Tibial nerve (tissue), 4 donors: Measurements from ENCODE around the gene SH3TC1. TPM values are rescaled to one million over a fixed set of nuclear protein-coding genes. Genes with fewer than 3 reads are reported as not detected.

Source experiments
- DNase-seq, 2 donors: peaks; one replicate each; pipeline ENCODE4 v3.0.0-alpha.2; 2019; ENCODE audit warnings: low spot score in 2 of 2
- H3K27ac ChIP-seq, 4 donors: fragments of 200-600 bp; sonication (generic) in 3 of 4; one replicate each; pipeline ENCODE4 v1.5.1; 2017 to 2019; ENCODE audit warnings: mild to moderate bottlenecking in 1 of 4
- H3K27me3 ChIP-seq, 2 donors: fragments of 200-600 bp; sonication (generic) in 1 of 2; one replicate each; pipeline versions ENCODE4 v1.5.1 to v1.6.0; 2017 to 2019
- H3K36me3 ChIP-seq, 3 donors: fragments of 200-600 bp; sonication (generic); one replicate each; pipeline ENCODE4 v1.5.1; 2018 to 2019
- H3K4me1 ChIP-seq, 4 donors: fragments of 200-600 bp; sonication (generic) in 3 of 4; one replicate each; pipeline ENCODE4 v1.5.1; 2017 to 2019
- H3K4me3 ChIP-seq, 4 donors: fragments of 200-600 bp; sonication (generic) in 3 of 4; one replicate each; pipeline ENCODE4 v1.5.1; 2017 to 2019; ENCODE audit warnings: mild to moderate bottlenecking in 1 of 4, moderate library complexity in 1 of 4
- H3K9me3 ChIP-seq, 4 donors: fragments of 200-600 bp; sonication (generic) in 3 of 4; one replicate each; pipeline ENCODE4 v1.5.1; 2017 to 2019
- EP300 ChIP-seq, 2 donors: sonication (generic); formaldehyde crosslinking; IDR thresholded peaks; one replicate each; pipeline ENCODE4 v1.6.1; 2017; ENCODE audit warnings: antibody characterized with exemption in 2 of 2, mild to moderate bottlenecking in 1 of 2
- POLR2A ChIP-seq, 2 donors: fragments of 450-650 bp; IDR thresholded peaks; one replicate each; pipeline ENCODE4 v1.6.1; 2017; ENCODE audit warnings: antibody characterized with exemption in 2 of 2, mild to moderate bottlenecking in 2 of 2, moderate library complexity in 2 of 2
- WGBS, 2 donors: methylation state at CpG; one replicate each; pipeline ENCODE4 v1.1.5; 2018; 5-methylcytosine and 5-hydroxymethylcytosine counted together
- total RNA-seq, 4 donors: library from RNA; depleted of rRNA; stranded (reverse); fragments of >200 nt; gene quantifications; one replicate each; pipeline ENCODE4 v1.1.0, GENCODE V29; 2016
- TF ChIP-seq, protein P1 (sequence below), 5 experiments: fragments of 200-600 bp in 3 of 5; fragments of 450-650 bp in 2 of 5; sonication (generic) in 3 of 5; IDR thresholded peaks; one replicate each; pipeline ENCODE4 v1.5.1; 2016 to 2019; ENCODE audit warnings: antibody characterized with exemption in 5 of 5, mild to moderate bottlenecking in 3 of 5, moderate library complexity in 2 of 5

SH3TC1 gene
- total RNA-seq, 4 donors from 2014 or later = 31.6 to 176 (median 69.7) TPM

DNA sequence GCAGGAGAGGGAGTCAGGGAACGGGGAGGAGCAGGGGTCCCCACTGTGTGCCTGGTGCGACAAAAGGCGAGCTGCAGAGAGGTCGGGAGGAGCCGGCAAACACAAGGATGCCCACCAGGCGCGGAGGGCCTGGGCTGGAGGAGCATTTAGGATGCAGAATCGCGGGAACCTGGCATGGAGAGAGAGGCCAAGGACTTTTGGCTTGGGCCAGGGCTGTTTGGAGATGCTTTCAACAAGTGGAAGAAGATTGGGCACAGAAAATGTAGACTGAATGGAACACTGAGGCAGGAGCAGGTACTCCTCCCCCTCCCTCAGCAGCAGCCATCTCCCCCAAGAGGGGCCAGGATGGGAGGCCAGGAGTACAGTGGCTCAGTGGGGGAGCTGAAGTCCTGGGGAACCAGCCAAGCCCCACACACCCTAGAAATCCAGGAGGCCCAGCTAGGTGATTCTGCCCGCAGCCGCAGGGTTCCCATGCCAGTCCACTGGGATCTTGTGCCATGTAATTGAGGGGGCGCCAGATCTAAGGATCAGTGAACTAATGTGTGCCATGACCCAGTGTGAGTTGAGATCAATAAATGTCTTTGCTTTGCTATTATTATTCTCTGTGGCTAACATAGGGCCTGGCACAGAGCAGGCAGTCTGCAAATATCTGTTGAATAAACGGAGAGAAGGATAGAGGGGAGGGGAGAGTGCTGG, 39.4 kb upstream of the SH3TC1 start:
- 20 to 56% methylated on average over 6 to 11 of the region's 13 CpGs for WGBS, 2 donors
- peak overlapping the region in 2 of 4 donors; percentile 72 to 87 for H3K27ac ChIP-seq

DNA sequence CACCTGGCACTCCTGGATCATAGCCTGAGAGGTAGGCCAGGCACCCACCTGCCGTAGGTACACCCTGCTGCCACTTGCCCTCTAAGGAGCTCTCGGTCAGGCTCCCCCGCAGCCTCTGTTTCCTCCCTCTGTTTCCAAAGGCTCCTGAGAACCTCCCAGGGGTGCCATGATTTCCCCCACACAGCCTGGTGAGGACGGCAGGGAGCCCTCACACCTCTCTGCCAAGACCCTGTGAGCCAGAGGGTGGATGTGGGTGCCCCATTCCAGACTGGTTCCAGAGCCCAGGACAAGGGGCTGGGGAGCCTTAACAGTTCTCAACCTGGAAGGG, 38.9 kb upstream of the SH3TC1 start:
- no peak for DNase-seq
- H3K4me3 ChIP-seq = no peak overlapping the region
- no peaks in the 10 kb centered on the region for H3K36me3 ChIP-seq
- TF ChIP-seq, protein P1, sequence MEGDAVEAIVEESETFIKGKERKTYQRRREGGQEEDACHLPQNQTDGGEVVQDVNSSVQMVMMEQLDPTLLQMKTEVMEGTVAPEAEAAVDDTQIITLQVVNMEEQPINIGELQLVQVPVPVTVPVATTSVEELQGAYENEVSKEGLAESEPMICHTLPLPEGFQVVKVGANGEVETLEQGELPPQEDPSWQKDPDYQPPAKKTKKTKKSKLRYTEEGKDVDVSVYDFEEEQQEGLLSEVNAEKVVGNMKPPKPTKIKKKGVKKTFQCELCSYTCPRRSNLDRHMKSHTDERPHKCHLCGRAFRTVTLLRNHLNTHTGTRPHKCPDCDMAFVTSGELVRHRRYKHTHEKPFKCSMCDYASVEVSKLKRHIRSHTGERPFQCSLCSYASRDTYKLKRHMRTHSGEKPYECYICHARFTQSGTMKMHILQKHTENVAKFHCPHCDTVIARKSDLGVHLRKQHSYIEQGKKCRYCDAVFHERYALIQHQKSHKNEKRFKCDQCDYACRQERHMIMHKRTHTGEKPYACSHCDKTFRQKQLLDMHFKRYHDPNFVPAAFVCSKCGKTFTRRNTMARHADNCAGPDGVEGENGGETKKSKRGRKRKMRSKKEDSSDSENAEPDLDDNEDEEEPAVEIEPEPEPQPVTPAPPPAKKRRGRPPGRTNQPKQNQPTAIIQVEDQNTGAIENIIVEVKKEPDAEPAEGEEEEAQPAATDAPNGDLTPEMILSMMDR (IDR thresholded peaks at IDR 0.05) = no peak
- TF ChIP-seq POLR2A (IDR thresholded peaks at IDR 0.05) = no peak
- WGBS, 2 donors = 81 to 89% methylated on average over 4 of the region's 4 CpGs
- H3K27ac ChIP-seq = no peak overlapping the region
- H3K4me1 ChIP-seq = peaks cover 0 to 38% (median 22%) of the 10 kb centered on the region in 4 donors
- no peaks in the 10 kb centered on the region for H3K9me3 ChIP-seq
- H3K27me3 ChIP-seq = peaks cover 0 to 16% of the 10 kb centered on the region in 2 donors

More for the DNA sequence above, 39.4 kb upstream of the SH3TC1 start:
- Histone ChIP-seq H3K4me3 (peak overlapping the region; percentile 65 to 98 (median 94)), H3K36me3 (no peaks in the 10 kb centered on the region), H3K4me1 (peaks cover 0 to 38% (median 22%) of the 10 kb centered on the region in 4 donors), H3K9me3 (no peaks in the 10 kb centered on the region), H3K27me3 (peaks cover 0 to 16% of the 10 kb centered on the region in 2 donors)
- TF ChIP-seq, protein P1 (IDR thresholded peaks at IDR 0.05) = no peak
- no peak for TF ChIP-seq POLR2A (IDR thresholded peaks at IDR 0.05)
- TF ChIP-seq EP300 (IDR thresholded peaks at IDR 0.05) = no peak
- DNase-seq = no peak

DNA sequence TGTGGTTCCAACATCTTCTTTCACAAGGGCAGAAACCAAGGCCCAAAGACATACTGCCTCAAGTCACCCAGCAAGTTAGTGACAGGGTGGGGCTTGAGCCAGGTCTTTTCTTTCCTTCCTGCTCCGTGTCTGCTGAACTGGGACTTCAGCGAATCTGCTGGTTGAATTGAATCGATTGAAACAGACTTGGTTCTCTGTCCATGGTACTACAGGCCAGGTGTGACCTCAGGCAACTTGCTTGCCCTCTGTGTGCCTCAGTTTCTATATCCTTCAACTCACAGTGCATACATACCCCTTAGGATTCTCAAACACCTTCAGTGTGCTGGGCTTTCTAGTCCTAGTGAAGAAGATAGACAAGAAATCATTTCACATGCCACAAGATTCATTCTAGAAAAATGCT, 38.5 kb upstream of the SH3TC1 start:
- TF ChIP-seq EP300 (IDR thresholded peaks at IDR 0.05) = no peak
- no peak for TF ChIP-seq POLR2A (IDR thresholded peaks at IDR 0.05)
- TF ChIP-seq, protein P1 (IDR thresholded peaks at IDR 0.05) = no peak
- H3K27me3 ChIP-seq = peaks cover 0 to 16% of the 10 kb centered on the region in 2 donors
- whole genome bisulfite sequencing, 2 donors = 47 to 69% methylated on average over 3 of the region's 3 CpGs
- H3K4me3 ChIP-seq = no peak overlapping the region
- no peaks in the 10 kb centered on the region for H3K9me3 ChIP-seq
- H3K36me3 ChIP-seq = no peaks in the 10 kb centered on the region
- H3K27ac ChIP-seq = no peak overlapping the region
- peaks cover 0 to 38% (median 22%) of the 10 kb centered on the region in 4 donors for H3K4me1 ChIP-seq
- DNase-seq = no peak

DNA sequence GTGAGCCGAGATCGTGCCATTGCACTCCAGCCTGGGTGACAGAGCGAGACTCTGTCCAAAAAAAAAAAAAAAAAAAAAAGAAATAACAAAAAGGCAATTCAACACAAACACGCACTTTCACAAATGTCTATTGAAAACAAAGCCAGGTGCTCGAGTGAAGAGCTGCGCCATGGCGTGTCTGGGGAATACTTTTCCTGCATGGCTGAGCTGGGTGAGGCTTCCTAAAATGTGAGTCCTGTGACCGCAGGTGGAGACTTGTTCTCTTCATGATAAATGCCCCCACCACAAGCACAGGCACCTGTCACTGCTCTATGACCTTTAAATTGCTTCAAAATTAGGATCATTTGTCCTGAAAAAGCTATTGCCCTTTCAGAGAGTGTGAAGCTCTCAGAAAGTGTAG, 36.5 kb upstream of the SH3TC1 start:
- H3K27me3 ChIP-seq = peaks cover 0 to 8% of the 10 kb centered on the region in 2 donors
- no peaks in the 10 kb centered on the region for H3K9me3 ChIP-seq
- DNase-seq = no peak
- no peak for TF ChIP-seq EP300 (IDR thresholded peaks at IDR 0.05)
- TF ChIP-seq, protein P1 (IDR thresholded peaks at IDR 0.05) = no peak
- no peak for TF ChIP-seq POLR2A (IDR thresholded peaks at IDR 0.05)
- H3K4me3 ChIP-seq = no peak overlapping the region
- peaks cover 0 to 27% (median 20%) of the 10 kb centered on the region in 4 donors for H3K4me1 ChIP-seq
- no peaks in the 10 kb centered on the region for H3K36me3 ChIP-seq
- WGBS, 2 donors = 80 to 83% methylated on average over 8 of the region's 8 CpGs
- H3K27ac ChIP-seq = no peak overlapping the region

DNA sequence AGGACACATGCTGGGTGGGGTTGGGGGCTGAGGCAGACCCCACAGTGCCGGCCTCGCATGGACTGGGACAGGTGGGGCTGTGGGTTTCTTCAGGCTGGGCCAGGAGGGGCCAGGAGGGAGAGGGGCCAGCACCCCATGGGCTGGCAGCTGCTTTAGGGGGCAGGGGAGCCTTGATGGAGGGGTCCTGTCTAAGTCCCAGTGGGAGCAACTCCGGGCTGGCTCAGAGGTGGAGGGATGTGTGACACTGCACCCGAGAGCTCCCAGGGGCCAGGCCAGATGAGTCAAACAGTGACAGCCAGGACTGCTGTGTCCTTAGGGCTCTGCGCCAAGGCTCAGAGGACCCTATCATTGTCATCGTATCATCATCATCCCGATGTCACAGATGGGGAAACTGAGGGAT, 36.1 kb upstream of the SH3TC1 start:
- 85 to 87% methylated on average over 4 to 5 of the region's 7 CpGs for WGBS, 2 donors
- TF ChIP-seq POLR2A (IDR thresholded peaks at IDR 0.05) = no peak
- TF ChIP-seq, protein P1 (IDR thresholded peaks at IDR 0.05) = no peak
- no peak for TF ChIP-seq EP300 (IDR thresholded peaks at IDR 0.05)
- H3K36me3 ChIP-seq = no peaks in the 10 kb centered on the region
- H3K4me3 ChIP-seq = no peak overlapping the region
- H3K4me1 ChIP-seq = peaks cover 0 to 23% (median 16%) of the 10 kb centered on the region in 4 donors
- peaks cover 0 to 3% (median 0%) of the 10 kb centered on the region in 4 donors for H3K9me3 ChIP-seq
- H3K27me3 ChIP-seq = peaks cover 0 to 4% of the 10 kb centered on the region in 2 donors
- DNase-seq = no peak
- H3K27ac ChIP-seq = no peak overlapping the region
